Neural cell (in vitro differentiated cells): ENCODE results near the gene BCAP29.

ENCODE experiments used
- EP300 ChIP-seq: fragments of 450-650 bp; conservative IDR thresholded peaks from 2 replicates; pipeline ENCODE4 v1.6.1; 2014; ENCODE audit warnings: antibody characterized with exemption, mild to moderate bottlenecking, moderate library complexity; ENCODE audit not compliant: poor library complexity, severe bottlenecking
- EZH2 ChIP-seq: fragments of 200-600, 300-800 bp; shearing (Covaris generic), sonication (generic); IDR thresholded peaks from 2 replicates; pipeline ENCODE4 v1.6.1; 2014; ENCODE audit warnings: antibody characterized with exemption, low read length, borderline replicate concordance, mild to moderate bottlenecking; ENCODE audit not compliant: insufficient read depth, poor library complexity, severe bottlenecking
- MXI1 ChIP-seq: fragments of 450-650 bp; conservative IDR thresholded peaks from 2 replicates; pipeline ENCODE4 v1.6.1; 2014; ENCODE audit warnings: antibody characterized with exemption, mild to moderate bottlenecking; ENCODE audit not compliant: poor library complexity, severe bottlenecking
- POLR2AphosphoS5 ChIP-seq: IDR thresholded peaks from 2 replicates; pipeline ENCODE4 v1.6.1; 2012
- RAD21 ChIP-seq: fragments of 450-650 bp; conservative IDR thresholded peaks from 2 replicates; pipeline ENCODE4 v1.6.1; 2014; ENCODE audit warnings: antibody characterized with exemption, mild to moderate bottlenecking, moderate library complexity
- REST ChIP-seq: IDR thresholded peaks from 2 replicates; pipeline ENCODE4 v1.6.1; 2012; ENCODE audit warnings: borderline replicate concordance
- SMC3 ChIP-seq: fragments of 450-650 bp; conservative IDR thresholded peaks from 2 replicates; pipeline ENCODE4 v1.6.1; 2014; ENCODE audit warnings: antibody characterized with exemption, mild to moderate bottlenecking, moderate library complexity; ENCODE audit not compliant: poor library complexity
- TAF1 ChIP-seq: IDR thresholded peaks from 2 replicates; pipeline ENCODE4 v1.6.1; 2012; ENCODE audit warnings: low read depth
- TF ChIP-seq, protein P1 (sequence below): fragments of 450-650 bp; IDR thresholded peaks from 2 replicates; pipeline ENCODE4 v1.5.1; 2014; ENCODE audit warnings: antibody characterized with exemption, mild to moderate bottlenecking, moderate library complexity; ENCODE audit not compliant: poor library complexity, severe bottlenecking

DNA sequence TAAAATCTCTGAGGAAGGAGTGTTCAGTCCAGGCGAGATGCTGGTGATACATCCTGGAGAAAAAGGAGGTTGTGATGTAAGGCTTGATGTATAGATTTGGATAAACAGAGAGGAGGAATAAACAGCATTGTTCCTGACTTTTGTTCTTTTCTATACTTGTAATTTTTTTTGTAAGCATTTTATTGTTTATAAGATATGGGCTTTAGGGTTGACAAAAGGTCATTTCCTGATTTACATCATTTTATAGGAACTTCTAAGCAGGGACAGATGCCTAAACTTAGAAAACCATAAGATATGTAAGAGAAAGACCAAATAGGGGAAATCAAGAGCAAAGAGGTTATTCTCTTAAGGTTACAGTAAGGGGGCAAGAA, 63.9 kb downstream of the BCAP29 start:
- TF ChIP-seq EP300 (no peak), POLR2AphosphoS5 (no peak), EZH2 (no peak), TAF1 (no peak), RAD21 (no peak), MXI1 (no peak), REST (no peak), SMC3 (no peak)
- TF ChIP-seq, protein P1, sequence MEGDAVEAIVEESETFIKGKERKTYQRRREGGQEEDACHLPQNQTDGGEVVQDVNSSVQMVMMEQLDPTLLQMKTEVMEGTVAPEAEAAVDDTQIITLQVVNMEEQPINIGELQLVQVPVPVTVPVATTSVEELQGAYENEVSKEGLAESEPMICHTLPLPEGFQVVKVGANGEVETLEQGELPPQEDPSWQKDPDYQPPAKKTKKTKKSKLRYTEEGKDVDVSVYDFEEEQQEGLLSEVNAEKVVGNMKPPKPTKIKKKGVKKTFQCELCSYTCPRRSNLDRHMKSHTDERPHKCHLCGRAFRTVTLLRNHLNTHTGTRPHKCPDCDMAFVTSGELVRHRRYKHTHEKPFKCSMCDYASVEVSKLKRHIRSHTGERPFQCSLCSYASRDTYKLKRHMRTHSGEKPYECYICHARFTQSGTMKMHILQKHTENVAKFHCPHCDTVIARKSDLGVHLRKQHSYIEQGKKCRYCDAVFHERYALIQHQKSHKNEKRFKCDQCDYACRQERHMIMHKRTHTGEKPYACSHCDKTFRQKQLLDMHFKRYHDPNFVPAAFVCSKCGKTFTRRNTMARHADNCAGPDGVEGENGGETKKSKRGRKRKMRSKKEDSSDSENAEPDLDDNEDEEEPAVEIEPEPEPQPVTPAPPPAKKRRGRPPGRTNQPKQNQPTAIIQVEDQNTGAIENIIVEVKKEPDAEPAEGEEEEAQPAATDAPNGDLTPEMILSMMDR = no peak
